AG10803 (cell line): ENCODE results near the gene SLC27A5.
"Not testable (repeated sequence)": the region's sequence is repeated elsewhere in the genome, so short reads cannot be mapped to it uniquely, and the experiment has no call there.

Experiments used
- DNase-seq: peaks from one replicate; pipeline ENCODE4 v3.0.0; 2010; ENCODE audit warnings: low read depth
- H3K4me3 ChIP-seq: 2 replicates; pipeline ENCODE4 v1.5.1; 2011; ENCODE audit warnings: mild to moderate bottlenecking, low read length, control low read depth
- CTCF ChIP-seq: conservative IDR thresholded peaks from 2 replicates; pipeline ENCODE4 v1.5.1; 2011; ENCODE audit warnings: mild to moderate bottlenecking, low read length, control low read depth, inconsistent platforms

The SLC27A5 gene

GRCh38 chr19:58509731-58510083 lies 2.1 kb downstream of the SLC27A5 start:
- TF ChIP-seq CTCF: no peak
- H3K4me3 ChIP-seq: no peak overlapping the region

DNA sequence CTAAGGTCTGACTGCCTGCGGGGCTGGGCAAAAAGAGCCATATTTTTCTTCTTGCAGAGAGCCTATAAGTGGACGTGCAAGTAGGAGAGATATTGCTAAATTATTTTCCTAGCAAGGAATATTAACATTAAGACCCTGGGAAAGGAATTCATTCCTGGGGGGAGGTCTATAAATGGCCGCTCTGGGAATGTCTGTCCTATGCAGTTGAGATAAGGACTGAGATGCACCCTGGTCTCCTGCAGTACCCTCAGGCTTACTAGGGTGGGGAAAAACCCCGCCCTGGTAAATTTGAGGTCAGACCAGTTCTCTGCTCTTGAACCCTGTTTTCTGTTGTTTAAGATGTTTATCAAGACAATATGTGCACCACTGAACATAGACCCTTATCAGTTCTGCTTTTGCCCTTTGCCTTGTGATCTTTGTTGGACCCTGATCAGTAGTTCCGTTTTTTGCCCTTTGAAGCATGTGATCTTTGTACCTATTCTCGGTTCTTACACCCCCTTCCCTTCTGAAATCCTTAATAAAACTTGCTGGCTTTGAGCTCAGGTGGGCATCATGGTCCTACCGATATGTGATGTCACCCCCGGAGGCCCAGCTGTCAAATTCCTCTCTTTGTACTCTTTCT lies 4.1 kb downstream of the SLC27A5 start:
- DNase-seq, H3K4me3 ChIP-seq: not testable (repeated sequence)

More at GRCh38 chr19:58509731-58510083, 2.1 kb downstream of the SLC27A5 start:
- DNase-seq: no peak

DNA sequence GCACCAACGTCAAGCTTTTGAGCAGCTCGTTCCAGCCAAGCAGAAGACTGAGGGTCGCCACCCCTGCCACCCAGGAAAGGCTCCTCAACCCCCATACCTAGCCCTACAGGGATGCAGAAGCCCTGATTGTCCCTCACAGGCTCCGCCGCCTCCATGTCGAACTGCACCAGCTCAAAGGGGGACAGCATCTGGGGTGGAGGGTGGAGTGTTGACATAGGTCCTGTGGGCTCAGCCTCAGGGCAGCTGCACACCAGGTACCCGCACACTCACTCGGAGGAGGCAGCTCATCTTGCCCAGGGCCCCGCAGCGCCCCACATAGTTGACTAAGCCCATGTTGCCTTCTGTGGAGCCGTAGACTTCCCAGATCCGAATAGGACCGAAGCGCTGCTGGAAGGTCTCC lies 11.6 kb downstream of the SLC27A5 start:
- no peak for TF ChIP-seq CTCF
- H3K4me3 ChIP-seq: peak overlapping the region; percentile 75
- DNase-seq: no peak

DNA sequence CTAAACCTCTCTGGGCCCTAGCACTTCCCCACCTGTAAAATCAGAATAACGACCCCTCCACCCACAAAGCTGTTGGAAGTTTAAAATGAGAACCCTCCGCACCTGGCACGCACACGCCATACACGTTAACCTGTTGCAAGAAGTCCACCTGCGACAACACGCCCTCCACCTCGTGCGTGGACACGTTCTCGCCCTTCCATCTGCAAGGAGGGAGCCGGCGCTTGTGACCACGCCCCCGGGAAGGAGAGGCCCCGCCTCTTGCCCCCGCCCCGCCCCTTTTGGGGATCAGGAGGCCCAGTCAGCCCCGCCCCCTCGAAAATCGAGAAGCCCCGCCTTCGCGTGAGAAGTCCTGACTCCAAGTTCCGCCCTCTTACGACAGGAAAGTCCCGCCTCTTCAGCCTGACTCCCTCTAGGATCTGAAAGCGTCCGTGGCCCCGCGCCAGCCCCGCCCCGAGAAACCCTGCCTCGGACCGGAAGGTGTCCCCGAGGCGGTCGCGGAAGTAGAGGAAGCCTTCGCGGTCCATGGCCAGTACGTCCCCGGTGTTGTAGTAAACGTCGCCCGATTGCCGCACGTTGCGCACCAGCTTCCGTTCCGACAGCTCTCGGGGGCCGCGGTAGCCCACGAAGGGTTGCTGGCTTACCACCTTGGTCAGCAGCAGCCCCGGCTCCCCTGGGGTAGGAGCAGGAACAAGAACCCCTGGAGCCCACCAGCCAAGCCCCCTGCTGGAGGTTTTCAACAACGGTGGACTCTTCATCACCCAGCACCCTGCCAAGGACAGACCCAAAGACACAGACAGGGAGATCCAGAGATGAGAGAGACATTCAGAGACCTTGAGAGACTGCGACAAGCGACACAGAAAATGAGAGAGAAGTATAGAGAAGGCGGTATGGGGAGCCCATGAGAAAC lies 12.5 kb downstream of the SLC27A5 start:
- peak; percentile 42 for TF ChIP-seq CTCF
- DNase-seq: peak; percentile 99
- H3K4me3 ChIP-seq: peak overlapping the region; percentile 75

DNA sequence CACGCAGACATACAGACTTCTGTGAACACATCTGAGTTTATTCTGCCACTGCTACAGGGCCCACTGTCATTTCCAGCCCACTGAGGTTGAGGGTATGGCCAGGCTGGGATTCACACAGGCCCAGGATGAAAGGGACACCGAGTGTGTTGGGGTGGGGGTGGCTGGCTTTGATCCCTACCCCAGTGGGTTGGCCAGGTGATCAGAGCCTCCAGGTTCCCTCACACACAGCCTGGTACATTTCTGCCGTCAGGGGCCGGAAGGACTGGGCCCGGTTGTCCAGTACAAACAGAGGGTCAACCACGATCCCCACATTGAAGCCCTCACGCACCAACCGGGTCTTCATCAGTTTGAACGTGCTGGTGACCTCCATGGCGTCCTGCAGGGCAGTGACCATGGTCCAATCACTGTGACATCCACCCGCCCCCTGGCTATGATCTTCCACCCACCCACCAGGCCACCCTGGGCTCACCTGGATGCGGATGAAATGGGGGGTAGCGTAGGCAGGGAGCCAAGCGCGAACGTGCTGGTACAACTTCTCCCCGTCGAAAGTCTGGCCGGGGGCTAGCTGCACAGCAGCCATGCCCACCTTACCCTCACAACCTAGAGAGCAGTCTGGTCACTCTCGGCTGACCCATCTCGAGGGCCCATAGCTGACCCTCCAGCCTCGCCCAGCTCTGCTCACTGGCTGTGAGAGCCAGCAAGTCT lies 13.3 kb downstream of the SLC27A5 start:
- no peak for DNase-seq
- H3K4me3 ChIP-seq: peak overlapping the region; percentile 64
- TF ChIP-seq CTCF: no peak

DNA sequence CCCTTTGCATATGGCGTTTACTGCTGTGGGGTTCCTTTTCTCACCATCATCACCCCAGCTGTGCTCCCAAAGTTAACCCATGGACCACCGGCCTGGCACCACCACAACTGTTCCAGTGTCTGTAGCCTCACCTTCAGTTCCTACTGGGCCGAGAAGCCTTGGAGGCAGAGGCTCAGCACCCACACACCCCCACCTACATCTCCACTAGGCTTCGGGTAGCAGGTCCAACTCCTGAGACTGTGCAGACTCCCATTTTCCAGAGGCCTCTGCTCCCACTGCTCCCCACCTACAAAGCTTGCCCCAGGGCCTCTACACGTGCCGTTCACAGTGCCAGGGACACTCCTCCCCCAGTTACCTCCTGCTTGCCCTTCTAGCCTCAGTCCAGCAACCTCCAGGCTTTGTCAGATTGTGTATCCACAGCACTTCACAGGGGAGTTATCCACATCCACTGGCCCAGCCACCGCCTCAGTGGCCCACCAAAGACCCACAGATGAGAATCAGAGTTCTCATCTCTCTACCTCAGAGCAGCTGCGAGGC lies 14.1 kb downstream of the SLC27A5 start:
- no peak for TF ChIP-seq CTCF
- DNase-seq: no peak
- H3K4me3 ChIP-seq: no peak overlapping the region

DNA sequence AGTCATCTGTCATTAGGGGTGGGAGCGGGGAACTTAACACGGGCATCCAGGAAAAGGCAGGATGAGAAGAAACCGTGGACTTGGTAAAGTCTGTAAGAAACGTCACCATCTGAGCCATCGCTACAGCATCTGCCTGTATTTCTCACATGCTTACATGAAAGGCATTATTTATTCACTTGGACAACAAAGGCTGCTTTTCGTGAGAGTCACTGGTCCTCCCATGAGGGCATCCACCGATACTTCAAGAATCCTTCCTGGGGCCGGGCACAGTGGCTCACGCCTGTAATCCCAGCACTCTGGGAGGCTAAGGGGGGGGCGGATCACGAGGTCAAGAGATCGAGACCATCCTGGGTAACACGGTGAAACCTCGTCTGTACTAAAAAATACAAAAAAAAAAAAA lies 19.5 kb downstream of the SLC27A5 start:
- no peak for DNase-seq
- no peak overlapping the region for H3K4me3 ChIP-seq
- TF ChIP-seq CTCF: no peak
